ENCODE data around the gene MEGF11.

The MEGF11 gene

GRCh38 chr15:66253418-66254088 lies at the start of gene MEGF11:
TSS of gene MEGF11 (minus strand) at chr15:66253750. CDS start at chr15:66128403, 125,347 bp downstream.
- H3K4me3 ChIP-seq (ENCODE audit: low read length) = peak within 1 kb of the TSS; percentile 52
- peak; percentile 24 for DNase-seq (ENCODE audit: low read depth)
- TF ChIP-seq CTCF (conservative IDR thresholded peaks at IDR 0.05; ENCODE audit: low read length) = no peak

- DNase-seq (ENCODE audit: low read depth) = no peak
- no peak overlapping the region for H3K4me3 ChIP-seq (ENCODE audit: low read length)
- no peak for TF ChIP-seq CTCF (conservative IDR thresholded peaks at IDR 0.05; ENCODE audit: low read length)
These were observed 49.1 kb upstream of the MEGF11 start for GRCh38 chr15:66302489-66303278.

- H3K4me3 ChIP-seq (ENCODE audit: low read length) = no peak overlapping the region
- TF ChIP-seq CTCF (conservative IDR thresholded peaks at IDR 0.05; ENCODE audit: low read length) = no peak
- peak; percentile 31 for DNase-seq (ENCODE audit: low read depth)
These were observed 45.3 kb upstream of the MEGF11 start for GRCh38 chr15:66298803-66299251.

GRCh38 chr15:66296186-66296585 lies 42.6 kb upstream of the MEGF11 start:
- no peak overlapping the region for H3K4me3 ChIP-seq (ENCODE audit: low read length)
- no peak for DNase-seq (ENCODE audit: low read depth)
- TF ChIP-seq CTCF (conservative IDR thresholded peaks at IDR 0.05; ENCODE audit: low read length) = no peak

GRCh38 chr15:66294932-66295235 lies 41.3 kb upstream of the MEGF11 start:
- H3K4me3 ChIP-seq (ENCODE audit: low read length) = peak overlapping the region; percentile 63
- no peak for TF ChIP-seq CTCF (conservative IDR thresholded peaks at IDR 0.05; ENCODE audit: low read length)
- DNase-seq (ENCODE audit: low read depth) = no peak

GRCh38 chr15:66294157-66294931 lies 40.8 kb upstream of the MEGF11 start:
- H3K4me3 ChIP-seq (ENCODE audit: low read length) = peak overlapping the region; percentile 63
- peak; percentile 92 for DNase-seq (ENCODE audit: low read depth)
- no peak for TF ChIP-seq CTCF (conservative IDR thresholded peaks at IDR 0.05; ENCODE audit: low read length)

Data from AG10803 (cell line).